HCT116 (cell line): ENCODE results near the gene PNKP. TPM values are rescaled to one million over a fixed set of nuclear protein-coding genes. Genes with fewer than 3 reads are reported as not detected.
A peak's percentile ranks its signal among the peaks of the same experiment; 100 is the strongest.

Source experiments
- ATAC-seq: fragments of 200-7000 bp; cut with Tn5 transposase; 2 replicates; pipeline ENCODE4 v1.9.1; 2020; ENCODE audit warnings: mild to moderate bottlenecking, moderate library complexity
- BruUV-seq: library from RNA; stranded (reverse); fragments of 400-500 nt; replicated peaks from 2 replicates; lab custom pipeline; 2021; lab: Mats Ljungman, UMichigan
- CTCF ChIA-PET: fragments of 300-600 bp; sonication (Branson Sonifier 250); formaldehyde crosslinking; loops from one replicate; lab custom pipeline; 2021; ENCODE audit warnings: antibody characterized with exemption; lab: Charles Lee
- POLR2A ChIA-PET: fragments of 300-600, 350-600 bp; sonication (Branson Sonifier 250); formaldehyde crosslinking; loops from one replicate; lab custom pipeline; 2021; ENCODE audit warnings: antibody characterized with exemption; lab: Charles Lee
- RAD21 ChIA-PET, 2 experiments: fragments of 300-600 bp; sonication (Branson Sonifier 250); formaldehyde crosslinking; loops; one replicate each; lab custom pipeline; 2023; ENCODE audit warnings: low total read pairs in 2 of 2; ENCODE audit not compliant: uncharacterized antibody in 2 of 2, unreplicated experiment in 2 of 2, low non-redundant PET in 1 of 2; lab: Charles Lee
- DNase-seq: peaks from one replicate; pipeline ENCODE4 v3.0.0-alpha.2; 2010; ENCODE audit warnings: low read depth, low spot score
- H2AFZ ChIP-seq: fragments of 200-600 bp; shearing (Covaris generic), sonication (generic); 2 replicates; pipeline ENCODE4 v1.6.1; 2017; ENCODE audit warnings: low read depth, mixed run types, mixed read lengths, antibody characterized with exemption, low read length; ENCODE audit not compliant: poor library complexity, severe bottlenecking
- H3K27ac ChIP-seq: 2 replicates; pipeline ENCODE4 v1.5.1; 2012; ENCODE audit warnings: low read depth, low read length
- H3K27me3 ChIP-seq: fragments of 200-600 bp; sonication (generic); 2 replicates; pipeline ENCODE4 v1.6.1; 2016; ENCODE audit warnings: mixed run types, low read length, mixed read lengths; ENCODE audit not compliant: insufficient read depth
- H3K36me3 ChIP-seq, 2 experiments: fragments of 200-500 bp in 1 of 2; fragments of 200-600 bp in 1 of 2; sonication (Bioruptor generic) in 1 of 2; sonication (generic) in 1 of 2; 2 replicates each; pipeline versions ENCODE4 v1.5.1 to v1.6.1; 2014 to 2016; ENCODE audit warnings: low read length in 2 of 2, inconsistent platforms in 1 of 2, mixed read lengths in 1 of 2, mixed run types in 1 of 2; ENCODE audit not compliant: insufficient read depth in 2 of 2, control insufficient read depth in 1 of 2
- H3K4me1 ChIP-seq, 2 experiments: fragments of 200-600 bp in 1 of 2; sonication (generic) in 1 of 2; 2 replicates each; pipeline versions ENCODE4 v1.5.1 to v1.6.1; 2012 to 2017; ENCODE audit warnings: low read length in 2 of 2, inconsistent platforms in 1 of 2, mild to moderate bottlenecking in 1 of 2, mixed read lengths in 1 of 2, mixed run types in 1 of 2, moderate library complexity in 1 of 2; ENCODE audit not compliant: insufficient read depth in 2 of 2, control insufficient read depth in 1 of 2
- H3K4me2 ChIP-seq: fragments of 200-600 bp; sonication (generic); 2 replicates; pipeline ENCODE4 v1.6.1; 2017; ENCODE audit warnings: mixed run types, low read length, mixed read lengths
- H3K4me3 ChIP-seq, 2 experiments: fragments of 200-600 bp in 1 of 2; sonication (generic) in 1 of 2; replicated peaks in 1 of 2; 2 replicates each; pipeline ENCODE4 v1.5.1; 2011 to 2016; ENCODE audit warnings: low read length in 2 of 2, control low read depth in 1 of 2, low read depth in 1 of 2, mild to moderate bottlenecking in 1 of 2, mixed read lengths in 1 of 2, mixed run types in 1 of 2
- H3K79me2 ChIP-seq: fragments of 200-600 bp; sonication (generic); 2 replicates; pipeline ENCODE4 v1.6.1; 2017; ENCODE audit warnings: mild to moderate bottlenecking, mixed run types, low read length, moderate library complexity, mixed read lengths; ENCODE audit not compliant: insufficient read depth
- H3K9ac ChIP-seq: fragments of 200-600 bp; sonication (generic); 2 replicates; pipeline ENCODE4 v1.6.1; 2016; ENCODE audit warnings: low read length, mixed read lengths
- H3K9me2 ChIP-seq: fragments of 200-600 bp; sonication (generic), shearing (Covaris generic); 2 replicates; pipeline ENCODE4 v1.6.1; 2017; ENCODE audit warnings: mixed run types, mild to moderate bottlenecking, moderate library complexity; ENCODE audit not compliant: insufficient read depth
- H3K9me3 ChIP-seq, 2 experiments: fragments of 200-500 bp in 1 of 2; fragments of 200-600 bp in 1 of 2; sonication (Bioruptor generic) in 1 of 2; sonication (generic) in 1 of 2; 2 replicates each; pipeline ENCODE4 v1.6.1; 2014 to 2017; ENCODE audit warnings: low read length in 2 of 2, mixed read lengths in 2 of 2, inconsistent platforms in 1 of 2, low read depth in 1 of 2, mild to moderate bottlenecking in 1 of 2, mixed run types in 1 of 2, moderate library complexity in 1 of 2; ENCODE audit not compliant: control insufficient read depth in 1 of 2, insufficient read depth in 1 of 2
- H4K20me1 ChIP-seq: fragments of 200-600 bp; sonication (generic), shearing (Covaris generic); 2 replicates; pipeline ENCODE4 v1.6.1; 2017; ENCODE audit warnings: mixed run types, mild to moderate bottlenecking, moderate library complexity; ENCODE audit not compliant: insufficient read depth
- CBX3 ChIP-seq: IDR thresholded peaks from 2 replicates; pipeline ENCODE4 v1.6.1; 2012; ENCODE audit warnings: low read depth
- EGR1 ChIP-seq: IDR thresholded peaks from 2 replicates; pipeline ENCODE4 v1.6.1; 2012; ENCODE audit warnings: low read depth
- ELF1 ChIP-seq: IDR thresholded peaks from 2 replicates; pipeline ENCODE4 v1.6.1; 2012; ENCODE audit warnings: low read depth, borderline replicate concordance
- EZH2phosphoT487 ChIP-seq: fragments of 200-600 bp; IDR thresholded peaks from 2 replicates; pipeline ENCODE4 v1.6.1; 2018; ENCODE audit warnings: antibody characterized with exemption, borderline replicate concordance
- JUND ChIP-seq: IDR thresholded peaks from 2 replicates; pipeline ENCODE4 v1.6.1; 2012
- POLR2AphosphoS5 ChIP-seq: IDR thresholded peaks from 2 replicates; pipeline ENCODE4 v1.6.1; 2011; ENCODE audit warnings: mild to moderate bottlenecking, low read depth, low read length, moderate library complexity
- SIN3A ChIP-seq: IDR thresholded peaks from 2 replicates; pipeline ENCODE4 v1.6.1; 2012; ENCODE audit warnings: low read depth
- SP1 ChIP-seq: IDR thresholded peaks from 2 replicates; pipeline ENCODE4 v1.6.1; 2012; ENCODE audit warnings: low read depth
- TCF7L2 ChIP-seq: IDR thresholded peaks from 2 replicates; pipeline ENCODE4 v1.7.0; 2011; ENCODE audit warnings: borderline replicate concordance, inconsistent platforms; ENCODE audit not compliant: insufficient read depth, insufficient read length; ENCODE audit errors: extremely low read depth
- ZBTB33 ChIP-seq: IDR thresholded peaks from 2 replicates; pipeline ENCODE4 v1.6.1; 2011; ENCODE audit warnings: mild to moderate bottlenecking, low read length, moderate library complexity; ENCODE audit not compliant: insufficient replicate concordance; ENCODE audit errors: extremely low read depth
- ZFX ChIP-seq: fragments of 450-650 bp; IDR thresholded peaks from 2 replicates; pipeline ENCODE4 v1.6.1; 2017
- intact Hi-C: fragments of 100-400 bp; cut with micrococcal nuclease; formaldehyde crosslinking; loops from 2 replicates; pipeline ENCODE4 v1.10.0; 2022
- total RNA-seq: library from RNA; stranded (reverse); gene quantifications from one replicate; pipeline ENCODE4 v1.2.1, GENCODE V29; 2021; ENCODE audit not compliant: unreplicated experiment
- TF ChIP-seq, protein P1 (sequence below): IDR thresholded peaks from 2 replicates; pipeline ENCODE4 v1.6.1; 2012; ENCODE audit warnings: low read depth
- TF ChIP-seq, protein P2 (sequence below): IDR thresholded peaks from 2 replicates; pipeline ENCODE4 v1.6.1; 2012

Gene PNKP
- total RNA-seq, 1 experiment from 2014 or later: 129 TPM

GRCh38 chr19:49863935-49864320 is 3.4 kb downstream of the PNKP start:
- Histone ChIP-seq H3K9me3 (no peaks in the 10 kb centered on the region), H3K27ac (peak overlapping the region; percentile 23; the same call in 1 of the 2 replicates), H3K9me2 (no peaks in the 10 kb centered on the region), H3K4me2 (no peak overlapping the region), H3K9ac (no peak overlapping the region), H3K36me3 (peaks cover 15 to 31% of the 10 kb centered on the region in 2 experiments), H4K20me1 (peaks cover 5% of the 10 kb centered on the region; the same call in 1 of the 2 replicates), H2AFZ (no peak overlapping the region), H3K27me3 (no peaks in the 10 kb centered on the region), H3K4me1 (peaks cover 20 to 60% of the 10 kb centered on the region in 2 experiments; a peak in 3 of 4 replicates), H3K4me3 (no peak overlapping the region), H3K79me2 (peaks cover 43% of the 10 kb centered on the region)
- RAD21 ChIA-PET: no interaction called here
- intact Hi-C loops: no loop called here
- no peak for TF ChIP-seq ELF1
- POLR2A ChIA-PET: no interaction called here
- CTCF ChIA-PET: interaction anchor here (1.2 kb wide), 1 partner anchor 13 kb away, joined by 3 read pairs; the partner anchor contains the start of gene PTOV1
- DNase-seq: no peak
- BruUV-seq: no TSS peak
- ATAC-seq: no peak

- Histone ChIP-seq H2AFZ (no peak overlapping the region), H3K9me3 (no peaks in the 10 kb centered on the region), H3K36me3 (peaks cover 15 to 37% of the 10 kb centered on the region in 2 experiments), H3K9me2 (no peaks in the 10 kb centered on the region), H4K20me1 (peaks cover 5% of the 10 kb centered on the region; the same call in 1 of the 2 replicates), H3K27ac (peak overlapping the region; percentile 23; the same call in 1 of the 2 replicates), H3K4me3 (no peak overlapping the region), H3K9ac (no peak overlapping the region), H3K27me3 (no peaks in the 10 kb centered on the region), H3K4me1 (peaks cover 15 to 60% of the 10 kb centered on the region in 2 experiments; a peak in 3 of 4 replicates), H3K4me2 (no peak overlapping the region), H3K79me2 (peaks cover 43% of the 10 kb centered on the region)
- POLR2A ChIA-PET: interaction anchor here (1.1 kb wide), 1 partner anchor 13 kb away, joined by 3 read pairs; the partner anchor contains the start of gene PTOV1
- RAD21 ChIA-PET: no interaction called here
- no TSS peak for BruUV-seq
- DNase-seq (no peak), ATAC-seq (no peak)
- CTCF ChIA-PET: interaction anchor here (1.2 kb wide), 1 partner anchor 13 kb away, joined by 3 read pairs; the partner anchor contains the start of gene PTOV1
- intact Hi-C loops: no loop called here
- TF ChIP-seq CBX3 (no peak), ZBTB33 (no peak), EZH2phosphoT487 (no peak), SIN3A (no peak), ZFX (no peak), EGR1 (no peak), ELF1 (no peak), SP1 (no peak), JUND (no peak), POLR2AphosphoS5 (no peak), TCF7L2 (no peak)
- TF ChIP-seq, protein P1, sequence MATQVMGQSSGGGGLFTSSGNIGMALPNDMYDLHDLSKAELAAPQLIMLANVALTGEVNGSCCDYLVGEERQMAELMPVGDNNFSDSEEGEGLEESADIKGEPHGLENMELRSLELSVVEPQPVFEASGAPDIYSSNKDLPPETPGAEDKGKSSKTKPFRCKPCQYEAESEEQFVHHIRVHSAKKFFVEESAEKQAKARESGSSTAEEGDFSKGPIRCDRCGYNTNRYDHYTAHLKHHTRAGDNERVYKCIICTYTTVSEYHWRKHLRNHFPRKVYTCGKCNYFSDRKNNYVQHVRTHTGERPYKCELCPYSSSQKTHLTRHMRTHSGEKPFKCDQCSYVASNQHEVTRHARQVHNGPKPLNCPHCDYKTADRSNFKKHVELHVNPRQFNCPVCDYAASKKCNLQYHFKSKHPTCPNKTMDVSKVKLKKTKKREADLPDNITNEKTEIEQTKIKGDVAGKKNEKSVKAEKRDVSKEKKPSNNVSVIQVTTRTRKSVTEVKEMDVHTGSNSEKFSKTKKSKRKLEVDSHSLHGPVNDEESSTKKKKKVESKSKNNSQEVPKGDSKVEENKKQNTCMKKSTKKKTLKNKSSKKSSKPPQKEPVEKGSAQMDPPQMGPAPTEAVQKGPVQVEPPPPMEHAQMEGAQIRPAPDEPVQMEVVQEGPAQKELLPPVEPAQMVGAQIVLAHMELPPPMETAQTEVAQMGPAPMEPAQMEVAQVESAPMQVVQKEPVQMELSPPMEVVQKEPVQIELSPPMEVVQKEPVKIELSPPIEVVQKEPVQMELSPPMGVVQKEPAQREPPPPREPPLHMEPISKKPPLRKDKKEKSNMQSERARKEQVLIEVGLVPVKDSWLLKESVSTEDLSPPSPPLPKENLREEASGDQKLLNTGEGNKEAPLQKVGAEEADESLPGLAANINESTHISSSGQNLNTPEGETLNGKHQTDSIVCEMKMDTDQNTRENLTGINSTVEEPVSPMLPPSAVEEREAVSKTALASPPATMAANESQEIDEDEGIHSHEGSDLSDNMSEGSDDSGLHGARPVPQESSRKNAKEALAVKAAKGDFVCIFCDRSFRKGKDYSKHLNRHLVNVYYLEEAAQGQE: no peak
- TF ChIP-seq, protein P2, sequence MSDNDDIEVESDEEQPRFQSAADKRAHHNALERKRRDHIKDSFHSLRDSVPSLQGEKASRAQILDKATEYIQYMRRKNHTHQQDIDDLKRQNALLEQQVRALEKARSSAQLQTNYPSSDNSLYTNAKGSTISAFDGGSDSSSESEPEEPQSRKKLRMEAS: no peak
These were observed 4.0 kb downstream of the PNKP start for GRCh38 chr19:49863254-49863934.
